HG02943 (cell line): ENCODE measurements around the gene CST3.
"Not testable (repeated sequence)": the region's sequence is repeated elsewhere in the genome, so short reads cannot be mapped to it uniquely, and the experiment has no call there.

ENCODE experiments used
- ATAC-seq: cut with Tn5 transposase; IDR thresholded peaks from one replicate; pipeline ENCODE4 v1.9.1; 2021; ENCODE audit warnings: mild to moderate bottlenecking, low read depth, moderate library complexity; ENCODE audit not compliant: unreplicated experiment

The CST3 gene

GRCh38 chr20:23663180-23663579 lies 25.4 kb upstream of the CST3 start:
- no peak for ATAC-seq

- no peak for ATAC-seq
Measured at GRCh38 chr20:23662276-23662870, 24.6 kb upstream of the CST3 start.

GRCh38 chr20:23661002-23661429 lies 23.3 kb upstream of the CST3 start:
- ATAC-seq, result no peak

GRCh38 chr20:23659989-23660837 lies 22.5 kb upstream of the CST3 start:
- ATAC-seq, result no peak

- ATAC-seq, result not testable (repeated sequence)
Measured at GRCh38 chr20:23659610-23659988, 21.8 kb upstream of the CST3 start.

- no peak for ATAC-seq
Measured at GRCh38 chr20:23658989-23659609, 21.3 kb upstream of the CST3 start.

GRCh38 chr20:23658336-23658735 lies 20.6 kb upstream of the CST3 start:
- no peak for ATAC-seq

GRCh38 chr20:23657202-23657601 lies 19.4 kb upstream of the CST3 start:
- no peak for ATAC-seq

GRCh38 chr20:23656372-23656771 lies 18.6 kb upstream of the CST3 start:
- ATAC-seq, result no peak

- ATAC-seq, result no peak
Measured at GRCh38 chr20:23655491-23656211, 17.9 kb upstream of the CST3 start.

- no peak for ATAC-seq
Measured at GRCh38 chr20:23654717-23655116, 17.0 kb upstream of the CST3 start.

- ATAC-seq, result no peak
Measured at GRCh38 chr20:23654000-23654399, 16.2 kb upstream of the CST3 start.

- no peak for ATAC-seq
Measured at GRCh38 chr20:23653400-23653938, 15.7 kb upstream of the CST3 start.

GRCh38 chr20:23652926-23653325 lies 15.2 kb upstream of the CST3 start:
- no peak for ATAC-seq

- ATAC-seq, result no peak
Measured at GRCh38 chr20:23652371-23652770, 14.6 kb upstream of the CST3 start.

- no peak for ATAC-seq
Measured at GRCh38 chr20:23651117-23651516, 13.4 kb upstream of the CST3 start.

GRCh38 chr20:23649830-23650417 lies 12.2 kb upstream of the CST3 start:
- no peak for ATAC-seq

GRCh38 chr20:23649242-23649641 lies 11.5 kb upstream of the CST3 start:
- ATAC-seq, result no peak

- ATAC-seq, result no peak
Measured at GRCh38 chr20:23647346-23647745, 9.6 kb upstream of the CST3 start.

- ATAC-seq, result no peak
Measured at GRCh38 chr20:23646106-23646873, 8.5 kb upstream of the CST3 start.
